ENCODE results near the gene RAPH1.

Gene RAPH1

GRCh38 chr2:203510256-203510940 lies 24.7 kb downstream of the RAPH1 start:
- TF ChIP-seq USF1 (IDR thresholded peaks at IDR 0.05) (no peak), MAX (IDR thresholded peaks at IDR 0.05) (no peak), CREB1 (IDR thresholded peaks at IDR 0.05; ENCODE audit: low read depth) (no peak), EP300 (IDR thresholded peaks at IDR 0.05; ENCODE audit: borderline replicate concordance) (no peak), TEAD4 (IDR thresholded peaks at IDR 0.05) (no peak), YY1 (IDR thresholded peaks at IDR 0.05; ENCODE audit: low read depth) (no peak), EGR1 (IDR thresholded peaks at IDR 0.05) (no peak), CEBPB (IDR thresholded peaks at IDR 0.05) (no peak), TAF1 (IDR thresholded peaks at IDR 0.05; ENCODE audit: low read depth) (no peak), ZBTB7A (IDR thresholded peaks at IDR 0.05; ENCODE audit: low read depth) (no peak)

DNA sequence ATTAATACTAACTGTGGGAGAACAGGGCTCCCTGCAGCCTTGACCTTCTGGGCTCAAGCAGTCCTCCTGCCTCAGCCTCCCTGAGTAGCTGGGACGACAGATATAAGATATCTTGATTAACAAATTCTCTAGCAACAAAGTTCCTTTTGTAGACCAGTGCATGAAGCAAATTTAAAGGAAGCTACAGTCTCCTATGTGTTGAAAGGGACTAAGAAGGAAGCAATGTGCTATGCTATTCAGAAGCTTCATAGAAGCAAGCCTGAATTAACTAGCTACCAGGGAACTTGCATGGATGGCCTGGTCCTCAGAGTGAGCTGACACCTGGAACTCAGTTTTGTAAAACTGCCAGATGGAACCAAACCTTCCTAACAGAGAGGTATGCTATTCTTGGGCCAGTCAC lies 33.2 kb downstream of the RAPH1 start:
- TF ChIP-seq NFIC (IDR thresholded peaks at IDR 0.05) = no peak
- no peak for TF ChIP-seq EP300 (IDR thresholded peaks at IDR 0.05; ENCODE audit: borderline replicate concordance)
- no peak for TF ChIP-seq MAX (IDR thresholded peaks at IDR 0.05)
- no peak for TF ChIP-seq REST (IDR thresholded peaks at IDR 0.05; ENCODE audit: low read depth)
- no peak for TF ChIP-seq EGR1 (IDR thresholded peaks at IDR 0.05)
- TF ChIP-seq FOXM1 (IDR thresholded peaks at IDR 0.05; ENCODE audit: borderline replicate concordance, low read depth) = no peak
- no peak for TF ChIP-seq RAD21 (IDR thresholded peaks at IDR 0.05; ENCODE audit: low read depth)
- TF ChIP-seq TEAD4 (IDR thresholded peaks at IDR 0.05) = no peak
- TF ChIP-seq CREB1 (IDR thresholded peaks at IDR 0.05; ENCODE audit: low read depth) = no peak
- TF ChIP-seq YY1 (IDR thresholded peaks at IDR 0.05; ENCODE audit: low read depth) = no peak

- TF ChIP-seq TEAD4 (IDR thresholded peaks at IDR 0.05) (no peak), RAD21 (IDR thresholded peaks at IDR 0.05; ENCODE audit: low read depth) (no peak), CREB1 (IDR thresholded peaks at IDR 0.05; ENCODE audit: low read depth) (no peak), NFIC (IDR thresholded peaks at IDR 0.05) (no peak), USF1 (IDR thresholded peaks at IDR 0.05) (no peak), CEBPB (IDR thresholded peaks at IDR 0.05) (no peak), TAF1 (IDR thresholded peaks at IDR 0.05; ENCODE audit: low read depth) (no peak), FOXM1 (IDR thresholded peaks at IDR 0.05; ENCODE audit: borderline replicate concordance, low read depth) (no peak), EGR1 (IDR thresholded peaks at IDR 0.05) (no peak), REST (IDR thresholded peaks at IDR 0.05; ENCODE audit: low read depth) (no peak), EP300 (IDR thresholded peaks at IDR 0.05; ENCODE audit: borderline replicate concordance) (no peak), ZBTB7A (IDR thresholded peaks at IDR 0.05; ENCODE audit: low read depth) (no peak), TCF12 (IDR thresholded peaks at IDR 0.05; ENCODE audit: low read depth) (no peak), YY1 (IDR thresholded peaks at IDR 0.05; ENCODE audit: low read depth) (no peak), MAX (IDR thresholded peaks at IDR 0.05) (no peak)
Measured at GRCh38 chr2:203500951-203501350, 34.1 kb downstream of the RAPH1 start.

DNA sequence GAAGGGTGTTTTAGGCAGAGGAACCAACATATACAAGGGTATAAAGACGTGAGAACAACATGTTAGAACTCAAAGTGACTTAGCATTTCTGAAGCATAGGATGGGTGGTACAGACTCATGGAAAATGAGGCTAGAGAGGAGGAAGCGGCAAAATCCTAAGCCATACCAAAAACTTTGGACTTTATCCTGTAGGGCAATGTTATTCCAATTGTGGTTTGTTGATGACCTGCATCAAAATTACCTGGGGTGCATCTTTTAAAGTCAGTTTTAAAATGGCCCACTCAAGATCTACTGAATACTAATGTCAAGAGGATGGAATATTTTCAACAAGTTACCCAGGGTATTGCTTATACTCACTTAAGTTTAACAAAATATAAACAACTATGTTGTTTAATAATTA lies 34.8 kb downstream of the RAPH1 start:
- TF ChIP-seq REST (IDR thresholded peaks at IDR 0.05; ENCODE audit: low read depth) = no peak
- TF ChIP-seq EP300 (IDR thresholded peaks at IDR 0.05; ENCODE audit: borderline replicate concordance) = no peak
- no peak for TF ChIP-seq USF1 (IDR thresholded peaks at IDR 0.05)
- TF ChIP-seq YY1 (IDR thresholded peaks at IDR 0.05; ENCODE audit: low read depth) = no peak
- no peak for TF ChIP-seq TCF12 (IDR thresholded peaks at IDR 0.05; ENCODE audit: low read depth)
- no peak for TF ChIP-seq TEAD4 (IDR thresholded peaks at IDR 0.05)
- TF ChIP-seq TAF1 (IDR thresholded peaks at IDR 0.05; ENCODE audit: low read depth) = no peak
- TF ChIP-seq FOXM1 (IDR thresholded peaks at IDR 0.05; ENCODE audit: borderline replicate concordance, low read depth) = no peak
- TF ChIP-seq CEBPB (IDR thresholded peaks at IDR 0.05) = no peak
- no peak for TF ChIP-seq CREB1 (IDR thresholded peaks at IDR 0.05; ENCODE audit: low read depth)

Measured in Ishikawa (cell line).